ENCODE data around the gene IL9R. TPM values are rescaled to one million over a fixed set of nuclear protein-coding genes. Genes with fewer than 3 reads are reported as not detected.
"Not testable (repeated sequence)": the region's sequence is repeated elsewhere in the genome, so short reads cannot be mapped to it uniquely, and the experiment has no call there.

IL9R gene
- total RNA-seq, 1 experiment from 2014 or later = not detected

DNA sequence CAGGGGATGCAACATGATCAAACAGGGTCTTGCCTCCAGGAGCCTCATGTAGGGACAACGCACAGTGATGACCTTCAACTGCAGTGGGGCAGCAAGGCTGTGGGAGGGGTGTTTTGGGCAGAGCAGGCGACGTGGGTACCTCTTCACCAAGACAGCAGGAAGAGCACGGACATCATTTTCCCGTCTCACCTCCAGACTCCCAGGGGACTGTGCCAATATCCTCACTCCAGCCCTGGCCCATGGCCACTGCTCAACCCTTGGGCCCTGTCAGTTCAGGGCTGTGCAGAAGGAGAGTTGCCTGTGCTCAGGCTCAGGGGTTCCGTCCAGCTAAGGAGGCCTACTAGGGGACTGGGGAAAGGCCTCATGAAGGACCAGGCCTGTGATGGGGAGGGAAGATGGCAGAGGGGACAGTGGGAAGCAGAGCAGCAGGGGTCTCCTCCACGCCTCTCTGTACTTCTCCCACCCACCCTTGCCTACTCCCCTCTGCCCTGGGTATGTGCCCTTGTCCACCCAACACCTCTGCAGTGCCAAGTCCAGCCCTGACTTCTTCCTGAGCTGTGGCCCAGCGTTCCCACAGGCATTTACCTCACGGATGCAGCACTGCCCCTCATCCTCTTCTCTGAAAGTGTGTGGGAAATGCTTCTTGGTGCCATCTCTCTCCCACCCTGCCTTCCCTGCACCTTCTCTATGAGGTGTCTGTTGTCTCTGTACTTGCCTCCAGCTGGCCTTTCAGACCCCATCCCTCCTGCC lies 1.4 kb downstream of the IL9R start:
- no peak for DNase-seq (ENCODE audit: low spot score)

DNA sequence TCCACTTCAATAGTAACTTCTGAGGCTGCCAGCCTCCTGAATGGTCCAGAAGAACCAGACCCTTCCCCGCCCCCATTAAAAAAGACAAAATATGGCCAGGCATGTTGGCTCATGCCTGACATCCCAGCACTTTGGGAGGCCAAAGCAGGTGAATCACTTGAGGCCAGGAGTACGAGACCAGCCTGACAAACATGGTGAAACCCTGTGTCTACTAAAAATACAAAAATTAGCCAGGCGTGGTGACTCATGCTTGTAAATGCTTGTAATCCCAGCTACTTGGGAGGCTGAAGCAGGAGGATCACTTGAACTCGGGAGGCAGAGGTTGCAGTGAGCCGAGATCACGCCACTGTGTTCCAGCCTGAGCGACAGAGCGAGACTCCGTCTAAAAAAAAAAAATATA lies 2.3 kb downstream of the IL9R start:
- not testable (repeated sequence) for DNase-seq (ENCODE audit: low spot score)

GRCh38 chrX:156000361-156000926 lies 2.9 kb downstream of the IL9R start:
- no peak for DNase-seq (ENCODE audit: low spot score)

- no peak for DNase-seq (ENCODE audit: low spot score)
Measured at GRCh38 chrX:156001001-156001666, 3.6 kb downstream of the IL9R start.

- no peak for DNase-seq (ENCODE audit: low spot score)
Measured at GRCh38 chrX:156001667-156002021, 4.1 kb downstream of the IL9R start.

GRCh38 chrX:156002507-156002906 lies 5.0 kb downstream of the IL9R start:
- DNase-seq (ENCODE audit: low spot score) = no peak

DNA sequence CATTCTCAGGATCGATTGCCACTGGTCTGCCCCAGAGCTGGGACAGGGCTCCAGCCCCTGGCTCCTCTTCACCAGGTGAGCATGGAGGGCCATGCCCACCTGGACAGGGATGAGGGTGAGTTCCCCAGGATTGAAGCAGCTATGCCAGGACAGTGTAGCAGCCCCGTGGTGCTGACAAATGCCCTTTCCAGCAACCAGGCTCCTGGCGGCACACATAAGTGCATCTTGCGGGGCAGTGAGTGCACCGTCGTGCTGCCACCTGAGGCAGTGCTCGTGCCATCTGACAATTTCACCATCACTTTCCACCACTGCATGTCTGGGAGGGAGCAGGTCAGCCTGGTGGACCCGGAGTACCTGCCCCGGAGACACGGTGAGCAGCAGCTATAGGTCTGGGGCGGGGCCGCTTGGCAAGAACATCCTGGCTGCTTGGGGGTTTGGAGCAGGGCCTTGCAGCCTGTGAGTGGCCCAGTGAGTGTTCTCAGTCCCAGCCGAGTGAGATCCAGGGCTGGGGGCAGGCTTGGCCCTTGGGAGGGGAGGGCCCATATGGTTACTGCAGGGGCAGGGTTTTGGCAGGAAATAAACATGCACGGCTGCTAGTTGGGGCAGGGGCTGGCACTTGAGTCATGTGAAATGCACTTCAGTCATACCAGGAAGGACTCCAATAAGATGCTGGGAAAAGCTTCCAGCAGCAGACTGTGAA lies 6.1 kb downstream of the IL9R start:
- DNase-seq (ENCODE audit: low spot score) = no peak

- DNase-seq (ENCODE audit: low spot score) = no peak
Measured at GRCh38 chrX:156004256-156004655, 6.8 kb downstream of the IL9R start.

GRCh38 chrX:156004740-156005139 lies 7.2 kb downstream of the IL9R start:
- DNase-seq (ENCODE audit: low spot score) = no peak

DNA sequence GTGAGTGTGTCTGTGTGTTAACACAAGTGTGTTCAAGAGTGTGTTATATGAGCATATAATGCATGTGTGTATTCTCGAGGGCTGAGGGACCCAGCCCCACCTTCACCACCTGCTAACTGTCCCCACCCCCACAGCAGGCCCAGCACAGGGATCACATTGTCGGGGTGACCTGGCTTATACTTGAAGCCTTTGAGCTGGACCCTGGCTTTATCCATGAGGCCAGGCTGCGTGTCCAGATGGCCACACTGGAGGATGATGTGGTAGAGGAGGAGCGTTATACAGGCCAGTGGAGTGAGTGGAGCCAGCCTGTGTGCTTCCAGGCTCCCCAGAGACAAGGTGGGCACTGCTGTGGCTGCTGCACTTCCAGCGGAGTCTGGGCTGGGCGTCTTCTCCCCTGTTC lies 7.6 kb downstream of the IL9R start:
- DNase-seq (ENCODE audit: low spot score) = no peak

DNA sequence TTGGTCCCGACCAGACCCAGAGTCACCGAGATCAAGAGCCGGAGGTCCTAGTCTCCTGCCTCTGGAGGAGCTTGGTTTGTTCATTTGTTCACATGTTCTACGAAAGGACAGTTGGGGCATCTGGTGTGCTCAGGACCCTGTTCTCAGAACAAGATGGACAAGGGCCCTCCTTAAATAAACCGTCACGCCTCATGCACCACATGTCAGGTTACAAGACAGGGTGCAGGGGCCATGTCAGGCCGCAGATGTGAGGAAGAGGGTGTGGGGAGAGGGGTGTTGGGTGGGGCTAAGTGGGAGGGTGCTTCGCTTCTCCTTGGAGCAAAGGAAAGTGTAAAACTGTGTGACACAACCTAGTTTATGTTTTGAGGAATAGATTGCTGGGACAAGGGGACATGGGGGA lies 9.0 kb downstream of the IL9R start:
- DNase-seq (ENCODE audit: low spot score) = not testable (repeated sequence)

GRCh38 chrX:156008379-156008778 lies 10.9 kb downstream of the IL9R start:
- DNase-seq (ENCODE audit: low spot score) = not testable (repeated sequence)

DNA sequence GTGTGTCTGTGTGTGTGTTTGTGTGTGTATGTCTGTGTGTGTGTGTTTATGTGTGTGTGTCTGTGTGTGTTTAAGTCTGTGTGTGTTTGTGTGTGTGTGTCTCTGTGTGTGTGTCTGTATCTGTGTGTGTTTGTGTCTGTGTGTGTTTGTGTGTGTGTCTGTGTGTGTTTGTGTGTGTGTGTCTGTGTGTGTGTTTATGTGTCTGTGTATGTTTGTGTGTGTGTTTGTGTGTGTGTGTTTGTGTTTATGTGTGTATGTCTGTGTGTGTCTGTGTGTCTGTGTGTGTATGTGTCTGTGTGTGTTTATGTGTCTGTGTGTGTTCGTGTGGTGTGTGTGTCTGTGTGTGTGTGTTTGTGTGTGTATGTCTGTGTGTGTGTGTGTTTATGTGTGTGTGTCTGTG lies 11.4 kb downstream of the IL9R start:
- DNase-seq (ENCODE audit: low spot score) = no peak

DNA sequence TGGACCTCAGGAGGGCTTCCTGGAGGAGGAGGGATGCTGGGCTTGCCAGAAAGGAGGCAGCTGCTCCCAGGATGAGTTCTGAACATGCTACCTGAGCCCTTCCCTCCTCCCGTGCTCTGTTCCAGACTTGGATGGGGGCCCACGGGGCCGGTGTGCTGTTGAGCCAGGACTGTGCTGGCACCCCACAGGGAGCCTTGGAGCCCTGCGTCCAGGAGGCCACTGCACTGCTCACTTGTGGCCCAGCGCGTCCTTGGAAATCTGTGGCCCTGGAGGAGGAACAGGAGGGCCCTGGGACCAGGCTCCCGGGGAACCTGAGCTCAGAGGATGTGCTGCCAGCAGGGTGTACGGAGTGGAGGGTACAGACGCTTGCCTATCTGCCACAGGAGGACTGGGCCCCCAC lies 12.2 kb downstream of the IL9R start:
- not testable (repeated sequence) for DNase-seq (ENCODE audit: low spot score)

DNA sequence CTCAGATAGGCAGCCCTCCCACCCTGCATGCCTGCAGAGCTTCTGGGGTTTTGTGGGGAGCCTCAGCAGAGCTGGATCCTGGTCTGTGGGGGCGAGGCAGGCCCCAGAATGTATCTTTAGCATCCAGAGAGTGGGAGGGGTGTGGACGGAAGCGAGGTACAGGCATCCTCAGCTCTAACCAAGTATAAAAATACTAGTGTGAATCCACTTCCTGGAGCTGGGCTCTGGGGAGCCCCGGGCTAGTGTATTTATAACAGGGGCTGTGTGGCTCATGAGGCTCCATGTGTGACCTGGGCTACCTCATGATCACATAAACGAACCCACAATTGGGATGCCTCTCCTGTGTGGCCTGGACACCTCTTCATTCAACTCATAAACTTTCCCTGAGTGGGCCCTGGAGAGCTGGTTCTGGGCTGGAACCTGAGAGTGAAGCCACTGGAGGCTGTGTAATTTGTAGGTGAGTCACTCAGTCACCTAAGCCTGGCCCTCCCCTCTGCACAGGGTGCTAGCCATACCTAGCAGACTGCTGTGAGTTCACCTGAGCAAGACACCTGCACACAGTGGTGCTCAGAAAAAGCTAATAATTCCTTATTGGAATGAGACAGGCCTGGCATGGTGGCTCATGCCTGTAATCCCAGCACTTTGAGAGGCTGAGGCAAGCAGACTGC lies 15.9 kb downstream of the IL9R start:
- DNase-seq (ENCODE audit: low spot score) = not testable (repeated sequence)

DNA sequence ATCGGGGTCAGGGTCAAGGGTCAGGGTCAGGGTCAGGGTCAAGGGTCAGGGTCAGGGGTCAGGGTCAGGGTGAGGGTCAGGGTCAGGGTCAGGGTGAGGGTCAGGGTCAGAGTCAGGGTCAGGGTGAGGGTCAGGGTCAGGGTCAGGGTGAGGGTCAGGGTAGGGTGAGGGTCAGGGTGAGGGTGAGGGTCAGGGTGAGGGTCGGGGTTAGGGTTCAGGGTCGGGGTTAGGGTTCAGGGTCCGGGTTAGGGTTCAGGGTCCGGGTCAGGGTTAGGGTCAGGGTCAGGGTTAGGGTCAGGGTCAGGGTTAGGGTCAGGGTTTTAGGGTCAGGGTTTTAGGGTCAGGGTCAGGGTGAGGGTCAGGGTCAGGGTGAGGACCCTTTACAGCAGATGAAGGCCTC lies 22.4 kb downstream of the IL9R start:
- DNase-seq (ENCODE audit: low spot score) = not testable (repeated sequence)

DNA sequence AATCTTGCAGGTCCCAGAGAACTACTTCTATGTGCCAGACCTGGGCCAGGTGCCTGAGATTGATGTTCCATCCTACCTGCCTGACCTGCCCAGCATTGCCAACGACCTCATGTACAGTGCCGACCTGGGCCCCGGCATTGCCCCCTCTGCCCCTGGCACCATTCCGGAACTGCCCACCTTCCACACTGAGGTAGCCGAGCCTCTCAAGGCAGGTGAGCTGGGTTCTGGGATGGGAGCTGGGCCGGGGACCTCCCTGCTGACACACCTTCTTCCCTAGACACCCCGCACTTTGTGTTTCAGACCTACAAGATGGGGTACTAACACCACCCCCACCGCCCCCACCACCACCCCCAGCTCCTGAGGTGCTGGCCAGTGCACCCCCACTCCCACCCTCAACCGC lies 25.5 kb downstream of the IL9R start:
- not testable (repeated sequence) for DNase-seq (ENCODE audit: low spot score)

GRCh38 chrX:156024949-156025492 lies 27.5 kb downstream of the IL9R start:
- DNase-seq (ENCODE audit: low spot score) = not testable (repeated sequence)

DNA sequence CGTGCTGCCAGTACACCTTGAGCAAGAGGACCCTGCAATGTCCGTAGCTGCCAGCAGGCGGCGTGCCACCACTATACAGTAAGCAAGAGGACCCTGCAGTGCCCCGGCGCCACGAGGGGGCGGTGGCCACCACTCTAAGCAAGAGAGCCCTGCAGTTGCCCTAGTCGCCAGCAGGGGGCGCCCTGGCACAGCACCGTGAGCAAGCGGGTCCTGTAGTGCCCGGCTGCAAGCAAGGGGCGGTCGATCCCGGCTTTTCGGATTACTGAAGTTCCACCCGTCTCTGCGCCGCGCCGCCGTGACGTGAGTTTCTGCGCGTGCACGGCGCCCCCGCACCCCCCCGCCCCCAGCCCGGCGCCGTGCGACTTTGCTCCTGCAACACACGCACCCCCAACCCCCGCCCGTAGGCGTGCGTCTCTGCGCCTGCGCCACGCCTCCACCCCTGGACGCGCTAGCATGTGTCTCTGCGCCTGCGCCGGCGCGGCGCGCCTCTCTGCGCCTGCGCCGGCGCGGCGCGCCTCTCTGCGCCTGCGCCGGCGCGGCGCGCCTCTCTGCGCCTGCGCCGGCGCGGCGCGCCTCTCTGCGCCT lies 31.2 kb downstream of the IL9R start:
- DNase-seq (ENCODE audit: low spot score) = not testable (repeated sequence)

- DNase-seq (ENCODE audit: low spot score) = not testable (repeated sequence)
Measured at GRCh38 chrX:156029296-156029695, 31.8 kb downstream of the IL9R start.
